MCF 10A (cell line): ENCODE results near the gene AQP9. TPM values are rescaled to one million over a fixed set of nuclear protein-coding genes. Genes with fewer than 3 reads are reported as not detected.

Experiments used
- BruUV-seq: library from RNA; stranded (reverse); fragments of 400-500 nt; replicated peaks from 2 replicates; lab custom pipeline; 2021; lab: Mats Ljungman, UMichigan
- CTCF ChIA-PET: fragments of 300-600 bp; sonication (Branson Sonifier 250); formaldehyde crosslinking; extraction: SDS; loops from one replicate; lab custom pipeline; 2021; ENCODE audit warnings: antibody characterized with exemption, inconsistent platforms; lab: Yijun Ruan, JAX
- POLR2A ChIA-PET: fragments of 300-600, 350-650 bp; sonication (Branson Sonifier 250); formaldehyde crosslinking; extraction: SDS; loops from one replicate; lab custom pipeline; 2020; ENCODE audit warnings: antibody characterized with exemption, inconsistent platforms; lab: Yijun Ruan, JAX
- DNase-seq: peaks from one replicate; pipeline ENCODE4 v3.0.0-alpha.2; 2018; ENCODE audit not compliant: unreplicated experiment
- H3K27ac Mint-ChIP-seq: one replicate; pipeline ENCODE4 v1.8.0; 2022; ENCODE audit warnings: mild to moderate bottlenecking, low read depth, mixed read lengths; ENCODE audit not compliant: unreplicated experiment
- H3K27me3 Mint-ChIP-seq: one replicate; pipeline ENCODE4 v1.8.0; 2022; ENCODE audit warnings: mixed read lengths; ENCODE audit not compliant: insufficient read depth, unreplicated experiment
- H3K36me3 Mint-ChIP-seq: one replicate; pipeline ENCODE4 v1.8.0; 2022; ENCODE audit warnings: mild to moderate bottlenecking, moderate library complexity, mixed read lengths; ENCODE audit not compliant: insufficient read depth, unreplicated experiment
- H3K4me1 Mint-ChIP-seq: one replicate; pipeline ENCODE4 v1.8.0; 2022; ENCODE audit warnings: mixed read lengths; ENCODE audit not compliant: insufficient read depth, unreplicated experiment
- H3K4me3 Mint-ChIP-seq: one replicate; pipeline ENCODE4 v1.8.0; 2022; ENCODE audit warnings: mild to moderate bottlenecking, moderate library complexity, mixed read lengths; ENCODE audit not compliant: unreplicated experiment
- H3K9me3 Mint-ChIP-seq: one replicate; pipeline ENCODE4 v1.8.0; 2022; ENCODE audit warnings: mixed read lengths; ENCODE audit not compliant: unreplicated experiment
- CTCF ChIP-seq: fragments of 200-600 bp; IDR thresholded peaks from one replicate; pipeline ENCODE4 v1.8.0; 2022; ENCODE audit warnings: antibody characterized with exemption, mild to moderate bottlenecking; ENCODE audit not compliant: unreplicated experiment
- intact Hi-C: fragments of 100-400 bp; cut with micrococcal nuclease; formaldehyde crosslinking; loops from 2 replicates; pipeline ENCODE4 v1.14.1; 2022
- total RNA-seq: library from RNA; stranded (reverse); gene quantifications from 2 replicates; pipeline ENCODE4 v1.2.3, GENCODE V29; 2022

Gene AQP9
- total RNA-seq, 1 experiment from 2014 or later = 0.09 TPM

GRCh38 chr15:58118272-58118671, 19.9 kb upstream of the AQP9 start:
- H3K27me3 Mint-ChIP-seq = no peaks in the 10 kb centered on the region
- BruUV-seq = no TSS peak
- H3K27ac Mint-ChIP-seq = no peak overlapping the region
- ChIA-PET CTCF (interaction anchor here (0.7 kb wide), 1 partner anchor 57 kb away, joined by 3 read pairs; no protein-coding TSS in a partner anchor), POLR2A (interaction anchor here (0.8 kb wide), 1 partner anchor 17 kb away, joined by 5 read pairs; no protein-coding TSS in a partner anchor)
- H3K4me1 Mint-ChIP-seq = no peaks in the 10 kb centered on the region
- intact Hi-C loops = no loop called here
- no peak for DNase-seq
- no peaks in the 10 kb centered on the region for H3K36me3 Mint-ChIP-seq
- no peak overlapping the region for H3K4me3 Mint-ChIP-seq
- TF ChIP-seq CTCF = no peak
- no peaks in the 10 kb centered on the region for H3K9me3 Mint-ChIP-seq

- Mint-ChIP-seq H3K9me3 (no peaks in the 10 kb centered on the region), H3K4me3 (no peak overlapping the region), H3K4me1 (no peaks in the 10 kb centered on the region), H3K36me3 (no peaks in the 10 kb centered on the region), H3K27me3 (no peaks in the 10 kb centered on the region), H3K27ac (no peak overlapping the region)
- intact Hi-C loops = no loop called here
- no peak for DNase-seq
- BruUV-seq = no TSS peak
- no peak for TF ChIP-seq CTCF
- POLR2A ChIA-PET = no interaction called here
- CTCF ChIA-PET = interaction anchor here (0.7 to 1.1 kb wide), 2 partner anchors 64 to 102 kb away, joined by 3 to 5 read pairs; no protein-coding TSS in a partner anchor
Measured at GRCh38 chr15:58119016-58119415, 19.2 kb upstream of the AQP9 start.

- DNase-seq = no peak
- CTCF ChIA-PET = interaction anchor here (0.8 kb wide), 1 partner anchor 8 kb away, joined by 3 read pairs; no protein-coding TSS in a partner anchor
- no peaks in the 10 kb centered on the region for H3K4me1 Mint-ChIP-seq
Measured at GRCh38 chr15:58124585-58124984, 13.6 kb upstream of the AQP9 start.

GRCh38 chr15:58125333-58125732, 12.8 kb upstream of the AQP9 start:
- intact Hi-C loops = no loop called here
- no TSS peak for BruUV-seq
- DNase-seq = no peak
- no peaks in the 10 kb centered on the region for H3K9me3 Mint-ChIP-seq
- H3K36me3 Mint-ChIP-seq = no peaks in the 10 kb centered on the region
- TF ChIP-seq CTCF = no peak
- no peaks in the 10 kb centered on the region for H3K27me3 Mint-ChIP-seq
- H3K4me1 Mint-ChIP-seq = no peaks in the 10 kb centered on the region
- no peak overlapping the region for H3K27ac Mint-ChIP-seq
- POLR2A ChIA-PET = no interaction called here
- CTCF ChIA-PET = no interaction called here
- no peak overlapping the region for H3K4me3 Mint-ChIP-seq

More at GRCh38 chr15:58124585-58124984, 13.6 kb upstream of the AQP9 start:
- Mint-ChIP-seq H3K27me3 (no peaks in the 10 kb centered on the region), H3K9me3 (no peaks in the 10 kb centered on the region), H3K4me3 (no peak overlapping the region), H3K36me3 (no peaks in the 10 kb centered on the region), H3K27ac (no peak overlapping the region)
- POLR2A ChIA-PET = no interaction called here
- intact Hi-C loops = no loop called here
- BruUV-seq = no TSS peak
- no peak for TF ChIP-seq CTCF
